ENCODE data around the gene OXGR1. TPM values are rescaled to one million over a fixed set of nuclear protein-coding genes. Genes with fewer than 3 reads are reported as not detected.

The OXGR1 gene
- total and polyA plus RNA-seq, 10 of the 15 experiments (the other 5 are each of a cell fraction or from before 2014, with no cell fraction given) = 0.05 TPM; not detected in 9

- Histone ChIP-seq H3K9ac (ENCODE audit: control insufficient read depth, insufficient read depth, low read length) (no peak overlapping the region), H2AFZ (ENCODE audit: control insufficient read depth, low read depth, low read length) (no peak overlapping the region), H3K4me2 (ENCODE audit: control insufficient read depth, insufficient read depth) (no peak overlapping the region), H3K9me3 (replicated peaks; ENCODE audit: control insufficient read depth, insufficient read depth, low read length) (no peaks in the 10 kb centered on the region), H3K79me2 (ENCODE audit: control insufficient read depth, insufficient read depth, low read length) (no peaks in the 10 kb centered on the region), H3K27me3 (replicated peaks in 1 of 2; ENCODE audit: control insufficient read depth in 2 of 2, insufficient read depth in 2 of 2, low read length in 1 of 2) (no peaks in the 10 kb centered on the region), H4K20me1 (ENCODE audit: control insufficient read depth, insufficient read depth) (no peaks in the 10 kb centered on the region), H3K4me1 (ENCODE audit: control insufficient read depth, insufficient read depth, low read length) (no peaks in the 10 kb centered on the region), H3K4me3 (no peak overlapping the region), H3K27ac (ENCODE audit: control insufficient read depth, insufficient read depth) (no peak overlapping the region), H3K36me3 (ENCODE audit: control insufficient read depth in 2 of 2, insufficient read depth in 2 of 2, low read length in 1 of 2) (no peaks in the 10 kb centered on the region)
- in situ Hi-C loops (cut with MboI) = no loop called here
- ChIA-PET SMC1A (ENCODE audit: uncharacterized antibody, unreplicated experiment) (interaction anchor here (1.2 to 1.5 kb wide), 2 partner anchors 936 to 938 kb away, joined by 4 to 5 read pairs; no protein-coding TSS in a partner anchor), CTCF (interaction anchor here (0.6 to 2.5 kb wide), 20 partner anchors 9 to 939 kb away, joined by 3 to 11 read pairs (median 4); no protein-coding TSS in a partner anchor), POLR2A (no interaction called here), RAD21 (ENCODE audit: unreplicated experiment) (interaction anchor here (0.9 to 2.6 kb wide), 3 partner anchors 9 to 938 kb away, joined by 4 to 17 read pairs (median 4); no protein-coding TSS in a partner anchor)
- FAIRE-seq = no peak
- BruUV-seq (replicated peaks) = no TSS peak
- WGBS (ENCODE audit: insufficient coverage, insufficient replicate concordance, low lambda C conversion rate, missing lambda C conversion rate) = 23% methylated on average over 5 of the region's 5 CpGs
- DNase-seq (ENCODE audit: low read depth, low spot score) = no peak
- peak; percentile 61 for ATAC-seq
- intact Hi-C loops (cut with micrococcal nuclease; ENCODE audit: unreplicated experiment) = loop anchor here (5.0 kb wide), 1 partner anchor 936 kb away; no protein-coding TSS in a partner anchor
- TF ChIP-seq CTCF (IDR thresholded peaks at IDR 0.05 in 2 of 3, conservative IDR thresholded peaks at IDR 0.05 in 1 of 3; ENCODE audit: control insufficient read depth in 2 of 3, extremely low read depth in 1 of 3, insufficient read depth in 1 of 3, low read depth in 3 of 3, low read length in 3 of 3) (peak; percentile 48 to 72 (median 70); a peak in 5 of 6 replicates), ASH2L (IDR thresholded peaks at IDR 0.05; ENCODE audit: borderline replicate concordance, low read depth) (no peak), SMC3 (IDR thresholded peaks at IDR 0.05; ENCODE audit: borderline replicate concordance, low read length) (peak; percentile 42; the same call in 1 of the 2 replicates), POLR2AphosphoS2 (IDR thresholded peaks at IDR 0.05; ENCODE audit: low read depth, low read length) (no peak), RAD21 (IDR thresholded peaks at IDR 0.05; ENCODE audit: insufficient read depth, low read depth, low read length) (peak; percentile 39)
Measured at GRCh38 chr13:96958286-96958891, 35.9 kb downstream of the OXGR1 start.
